IMR-90 (cell line): Measurements from ENCODE around the gene NAIF1. TPM values are rescaled to one million over a fixed set of nuclear protein-coding genes. Genes with fewer than 3 reads are reported as not detected.

Experiments
- ATAC-seq: fragments of 200-7000 bp; cut with Tn5 transposase; 2 replicates; pipeline ENCODE4 v1.9.1; 2020; ENCODE audit warnings: low read depth, mild to moderate bottlenecking, moderate library complexity
- BruUV-seq: library from RNA; stranded (reverse); fragments of 400-500 nt; replicated peaks from 2 replicates; lab custom pipeline; 2021; lab: Mats Ljungman, UMichigan
- CTCF ChIA-PET: fragments of 300-600 bp; formaldehyde crosslinking; extraction: SDS; loops from one replicate; lab custom pipeline; 2021; ENCODE audit warnings: antibody characterized with exemption; lab: Yijun Ruan, JAX
- POLR2A ChIA-PET: fragments of 300-600 bp; sonication (Branson Sonifier 250); formaldehyde crosslinking; loops from one replicate; lab custom pipeline; 2022; ENCODE audit warnings: antibody characterized with exemption; ENCODE audit not compliant: unreplicated experiment; lab: Charles Lee
- DNase-seq: peaks from one replicate; pipeline ENCODE4 v3.0.0; 2013
- H2AFZ ChIP-seq: replicated peaks from 2 replicates; pipeline ENCODE3; 2013; ENCODE audit warnings: low read length, mild to moderate bottlenecking; ENCODE audit not compliant: poor library complexity
- H2AK5ac ChIP-seq: 2 replicates; pipeline ENCODE4 v1.6.1; 2013; ENCODE audit warnings: low read depth, low read length, inconsistent platforms
- H2AK9ac ChIP-seq: replicated peaks from 2 replicates; pipeline ENCODE3; 2013; ENCODE audit warnings: mild to moderate bottlenecking, low read depth, low read length, moderate library complexity; ENCODE audit not compliant: poor library complexity
- H2BK120ac ChIP-seq: 2 replicates; pipeline ENCODE4 v1.6.1; 2013; ENCODE audit warnings: low read depth, low read length, inconsistent platforms
- H2BK15ac ChIP-seq: 3 replicates; pipeline ENCODE4 v1.6.1; 2013; ENCODE audit warnings: low read depth, low read length, inconsistent platforms
- H2BK20ac ChIP-seq: 2 replicates; pipeline ENCODE4 v1.6.1; 2013; ENCODE audit warnings: low read depth, mild to moderate bottlenecking, inconsistent platforms, low read length, moderate library complexity
- H2BK5ac ChIP-seq: 2 replicates; pipeline ENCODE4 v1.6.1; 2013; ENCODE audit warnings: mild to moderate bottlenecking, low read depth, low read length, inconsistent platforms; ENCODE audit not compliant: poor library complexity, severe bottlenecking
- H3K14ac ChIP-seq: replicated peaks from 2 replicates; pipeline ENCODE4 v1.6.1; 2013; ENCODE audit warnings: low read depth, low read length, inconsistent platforms
- H3K18ac ChIP-seq: 2 replicates; pipeline ENCODE4 v1.6.1; 2013; ENCODE audit warnings: low read depth, low read length, control low read depth
- H3K23ac ChIP-seq: 2 replicates; pipeline ENCODE4 v1.6.1; 2013; ENCODE audit warnings: low read depth, low read length, inconsistent platforms
- H3K27ac ChIP-seq: 2 replicates; pipeline ENCODE4 v1.5.1; 2013; ENCODE audit warnings: mild to moderate bottlenecking, control low read depth, low read length; ENCODE audit not compliant: insufficient read depth
- H3K27me3 ChIP-seq: 2 replicates; pipeline ENCODE4 v1.6.1; 2013; ENCODE audit warnings: low read length; ENCODE audit not compliant: control insufficient read depth, insufficient read depth
- H3K36me3 ChIP-seq: 2 replicates; pipeline ENCODE4 v1.6.1; 2013; ENCODE audit warnings: low read length, mixed read lengths; ENCODE audit not compliant: control insufficient read depth, insufficient read depth
- H3K4ac ChIP-seq: 2 replicates; pipeline ENCODE4 v1.6.1; 2013; ENCODE audit warnings: low read depth, low read length, inconsistent platforms
- H3K4me1 ChIP-seq: 2 replicates; pipeline ENCODE4 v1.6.1; 2013; ENCODE audit warnings: low read length, mixed read lengths; ENCODE audit not compliant: control insufficient read depth, insufficient read depth
- H3K4me2 ChIP-seq: 2 replicates; pipeline ENCODE4 v1.6.1; 2013; ENCODE audit warnings: low read depth, mild to moderate bottlenecking, control low read depth, low read length, moderate library complexity
- H3K4me3 ChIP-seq: 2 replicates; pipeline ENCODE4 v1.5.1; 2013; ENCODE audit warnings: low read depth, mild to moderate bottlenecking, control low read depth, low read length, moderate library complexity; ENCODE audit not compliant: insufficient read depth
- H3K56ac ChIP-seq: 2 replicates; pipeline ENCODE4 v1.6.1; 2013; ENCODE audit warnings: low read length, inconsistent platforms; ENCODE audit not compliant: insufficient read depth; ENCODE audit errors: extremely low read depth
- H3K79me1 ChIP-seq, 2 experiments: 2 replicates each; pipeline ENCODE4 v1.6.1; 2013; ENCODE audit warnings: low read length in 2 of 2, inconsistent platforms in 1 of 2, low read depth in 1 of 2
- H3K9ac ChIP-seq: 2 replicates; pipeline ENCODE4 v1.6.1; 2013; ENCODE audit warnings: low read depth, low read length, control low read depth
- H3K9me1 ChIP-seq: 2 replicates; pipeline ENCODE4 v1.6.1; 2013; ENCODE audit warnings: low read length, inconsistent platforms; ENCODE audit not compliant: insufficient read depth
- H3K9me3 ChIP-seq: 2 replicates; pipeline ENCODE4 v1.6.1; 2013; ENCODE audit warnings: low read length; ENCODE audit not compliant: control insufficient read depth, insufficient read depth
- H4K20me1 ChIP-seq: 2 replicates; pipeline ENCODE4 v1.6.1; 2013; ENCODE audit warnings: low read length, inconsistent platforms; ENCODE audit not compliant: insufficient read depth
- H4K5ac ChIP-seq: 2 replicates; pipeline ENCODE4 v1.6.1; 2013; ENCODE audit warnings: mild to moderate bottlenecking, low read depth, low read length, control low read depth
- H4K8ac ChIP-seq, 2 experiments: 2 replicates each; pipeline ENCODE4 v1.6.1; 2013; ENCODE audit warnings: low read depth in 2 of 2, low read length in 2 of 2, control low read depth in 1 of 2, inconsistent platforms in 1 of 2
- H4K91ac ChIP-seq: 2 replicates; pipeline ENCODE4 v1.6.1; 2013; ENCODE audit warnings: low read depth, low read length, inconsistent platforms; ENCODE audit not compliant: insufficient read depth
- MAZ ChIP-seq: IDR thresholded peaks from 2 replicates; pipeline ENCODE4 v1.6.1; 2012; ENCODE audit warnings: low read depth, mild to moderate bottlenecking, low read length, improper control_type of control experiment, moderate library complexity, borderline replicate concordance
- RCOR1 ChIP-seq: IDR thresholded peaks from 2 replicates; pipeline ENCODE4 v1.6.1; 2012; ENCODE audit warnings: mild to moderate bottlenecking, low read length, improper control_type of control experiment; ENCODE audit not compliant: insufficient replicate concordance
- WGBS, 2 experiments: methylation state at CpG; one replicate each; pipeline versions ENCODE4 v1.1.5 to v1.1.7; 2013; ENCODE audit warnings: missing lambda C conversion rate in 2 of 2; ENCODE audit not compliant: insufficient read length in 1 of 2; ENCODE audit errors: extremely low coverage in 2 of 2; 5-methylcytosine and 5-hydroxymethylcytosine counted together
- dilution Hi-C: fragments of 300-500 bp; cut with HindIII; formaldehyde crosslinking; loops from one replicate; pipeline ENCODE4 v1.14.3; 2018; ENCODE audit warnings: low sequenced_read_pairs; ENCODE audit not compliant: unreplicated experiment
- in situ Hi-C: fragments of 300-500 bp; cut with MboI; formaldehyde crosslinking; loops from 3 replicates; pipeline ENCODE4 v1.14.3; 2019; ENCODE audit warnings: low sequenced_read_pairs, inconsistent platforms, mixed read lengths
- intact Hi-C: fragments of 100-400 bp; cut with micrococcal nuclease; formaldehyde crosslinking; loops from 2 replicates; pipeline ENCODE4 v1.10.0; 2022
- polyA plus RNA-seq, 3 experiments: library from polyadenylated mRNA; depleted of rRNA; stranded (reverse); fragments of >200 nt; gene quantifications; 2 replicates each; pipeline ENCODE4 v1.2.3, GENCODE V29; 2012; ENCODE audit warnings: low replicate concordance in 1 of 3
- total RNA-seq: library from RNA; depleted of rRNA; stranded (reverse); fragments of >200 nt; gene quantifications from 2 replicates; pipeline ENCODE4 v1.2.3, GENCODE V29; 2012

NAIF1 gene
- total and polyA plus RNA-seq, 2 of the 4 experiments (the other 2 are of a cell fraction), result 9.7 to 10.1 TPM

- Histone ChIP-seq H3K36me3 (peaks cover 33% of the 10 kb centered on the region), H4K20me1 (peaks cover 39% of the 10 kb centered on the region), H3K14ac (peak overlapping the region; percentile 96), H3K4me1 (peaks cover 31% of the 10 kb centered on the region), H2BK5ac (peak overlapping the region; percentile 97), H4K91ac (peak overlapping the region; percentile 98), H3K27ac (peak overlapping the region; percentile 86), H2BK15ac (peak overlapping the region; percentile 67; the same call in 2 of the 3 replicates), H3K23ac (peak overlapping the region; percentile 97), H3K9ac (peak overlapping the region; percentile 85), H3K4ac (peak overlapping the region; percentile 98), H3K79me1 (peaks cover 37 to 93% of the 10 kb centered on the region in 2 experiments), H3K9me3 (no peaks in the 10 kb centered on the region), H3K9me1 (peaks cover 31% of the 10 kb centered on the region; the same call in 1 of the 2 replicates), H3K56ac (peak overlapping the region; percentile 92), H2AK5ac (peak overlapping the region; percentile 94), H3K18ac (peak overlapping the region; percentile 73), H4K8ac (peak overlapping the region; percentile 38 to 85), H4K5ac (peak overlapping the region; percentile 70), H2BK20ac (peak overlapping the region; percentile 69), H2BK120ac (peak overlapping the region; percentile 93), H3K4me3 (peak overlapping the region; percentile 47), H3K4me2 (peak overlapping the region; percentile 69), H2AFZ (peak overlapping the region; percentile 96), H3K27me3 (no peaks in the 10 kb centered on the region), H2AK9ac (peak overlapping the region; percentile 99)
- TF ChIP-seq RCOR1 (peak; percentile 6), MAZ (no peak)
- dilution Hi-C loops (no loop called here), in situ Hi-C loops (loop anchor here (5.0 kb wide), 1 partner anchor 162 kb away; the partner anchor contains the start of gene DPM2), intact Hi-C loops (loop anchor here (1.0 to 5.0 kb wide), 2 partner anchors 134 to 157 kb away; no protein-coding TSS in a partner anchor)
- CTCF ChIA-PET, result interaction anchor here (1.2 to 3.2 kb wide), 2 partner anchors 18 to 157 kb away, joined by 4 to 16 read pairs; no protein-coding TSS in a partner anchor
- DNase-seq, result no peak
- POLR2A ChIA-PET, result interaction anchor here (1.0 kb wide), 1 partner anchor 121 kb away, joined by 3 read pairs; no protein-coding TSS in a partner anchor
- WGBS, 2 experiments, result 53% methylated on average over 4 of the region's 16 CpGs; no CpG with 5 or more reads in 1 of the 2 experiments
- 0 out of 2 replicates have a peak, but pooled peaks have one; percentile 1 for ATAC-seq
- BruUV-seq, result no TSS peak
These were observed 32.3 kb upstream of the NAIF1 start for GRCh38 chr9:128099231-128099931.
